Measurements from ENCODE around the gene UGT3A1.
"Not testable (repeated sequence)": the region's sequence is repeated elsewhere in the genome, so short reads cannot be mapped to it uniquely, and the experiment has no call there.

Gene UGT3A1

DNA sequence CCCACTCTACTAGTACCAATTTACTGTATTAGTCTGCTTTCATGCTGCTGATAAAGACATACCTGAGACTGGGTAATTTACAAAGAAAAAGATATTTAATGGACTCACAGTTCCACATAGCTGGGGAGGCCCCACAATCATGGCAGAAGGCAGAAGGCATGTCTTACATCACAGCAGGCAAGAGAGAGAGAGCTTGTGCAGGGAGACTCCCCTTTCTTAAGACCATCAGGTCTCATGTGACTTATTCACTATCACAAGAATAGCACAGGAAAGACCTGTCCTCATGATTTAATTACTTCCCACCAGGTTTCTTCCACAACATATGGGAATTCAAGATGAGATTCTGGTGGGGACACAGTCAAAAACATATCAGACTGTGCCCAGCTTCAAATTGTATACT is 11.5 kb downstream of the UGT3A1 start:
- no peak for DNase-seq

DNA sequence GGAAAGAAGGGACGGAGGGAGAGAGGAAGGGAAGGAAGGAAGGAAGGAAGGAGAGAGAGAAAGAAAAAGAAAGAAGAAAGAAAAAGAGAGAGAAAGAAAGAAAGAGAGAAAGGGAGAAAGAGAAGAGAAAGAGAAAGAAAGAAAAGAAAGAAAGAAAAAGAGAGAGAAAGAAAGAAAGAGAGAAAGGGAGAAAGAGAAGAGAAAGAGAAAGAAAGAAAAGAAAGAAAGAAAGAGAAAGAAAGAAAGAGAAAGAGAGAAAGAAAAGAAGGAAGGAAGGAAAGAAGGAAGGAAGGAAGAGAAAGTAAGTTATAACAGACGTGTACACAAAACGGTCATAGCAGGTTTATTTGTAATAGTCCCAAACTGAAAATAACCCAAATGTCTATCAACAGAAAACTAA is 14.3 kb downstream of the UGT3A1 start:
- not testable (repeated sequence) for DNase-seq

DNA sequence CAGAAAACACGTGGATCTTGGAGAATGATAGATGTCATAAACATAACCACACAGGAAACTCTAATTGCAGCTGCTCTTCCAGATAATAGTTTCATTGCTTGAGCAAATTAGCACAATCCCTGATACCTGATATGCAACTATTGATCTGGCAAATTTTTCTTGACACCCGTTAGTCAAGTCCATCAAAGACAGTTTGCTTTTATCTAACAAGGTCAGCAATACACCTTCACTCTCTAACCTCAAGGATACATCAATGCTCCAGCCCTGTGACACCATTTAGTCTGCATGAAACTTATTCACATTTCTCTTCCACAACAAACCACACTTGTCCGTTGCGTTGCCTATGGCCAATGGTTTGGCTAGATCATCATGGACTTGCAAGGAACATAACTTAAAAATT is 16.6 kb downstream of the UGT3A1 start:
- DNase-seq, result no peak

DNA sequence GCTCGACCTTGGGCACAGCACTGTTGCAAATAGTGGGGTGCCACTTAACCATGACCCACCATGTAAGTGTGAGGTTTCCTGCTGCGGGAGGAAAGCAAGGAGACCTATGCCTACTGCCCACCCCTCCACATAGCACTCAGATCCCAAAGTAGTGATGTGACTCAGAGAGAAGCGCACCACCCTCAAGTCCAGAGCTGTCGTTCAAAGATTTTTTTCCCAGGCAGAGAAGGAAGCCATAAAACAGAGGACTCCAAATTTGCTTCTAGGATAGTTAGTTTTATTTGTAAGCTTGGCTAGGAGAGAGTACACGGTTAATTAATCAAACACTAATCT is 19.3 kb downstream of the UGT3A1 start:
- DNase-seq, result no peak

DNA sequence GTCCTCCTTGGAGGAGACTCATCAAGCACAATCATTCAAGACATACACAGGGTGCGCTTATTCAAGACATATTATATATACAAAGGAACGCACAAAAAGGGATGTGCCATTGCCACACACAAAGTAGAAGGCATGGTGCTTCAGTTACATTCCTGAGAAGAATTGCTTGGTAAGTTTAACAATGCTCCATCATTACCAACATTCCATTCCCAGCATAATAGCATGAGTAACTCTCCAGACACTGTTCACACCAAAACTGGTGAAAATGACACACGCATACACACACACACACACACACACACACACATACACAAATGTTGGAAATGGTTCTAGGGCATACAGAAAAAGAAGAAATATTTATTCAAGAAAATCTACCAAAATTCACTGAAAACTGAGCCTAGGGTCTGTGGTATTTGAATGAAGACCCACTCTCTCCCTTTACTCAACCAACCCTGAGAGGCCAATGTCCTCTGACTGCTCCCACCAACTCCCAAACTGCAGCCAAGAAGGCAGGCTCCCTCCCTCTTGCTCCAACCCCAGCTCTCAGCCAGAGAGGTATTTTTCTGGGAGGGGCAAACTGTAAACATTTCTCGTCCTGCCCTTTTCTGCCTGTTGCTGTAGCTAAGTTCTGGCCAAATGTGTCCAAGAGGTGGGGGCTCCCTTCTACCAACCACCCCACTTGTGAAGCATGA is 19.9 kb downstream of the UGT3A1 start:
- DNase-seq, result no peak

DNA sequence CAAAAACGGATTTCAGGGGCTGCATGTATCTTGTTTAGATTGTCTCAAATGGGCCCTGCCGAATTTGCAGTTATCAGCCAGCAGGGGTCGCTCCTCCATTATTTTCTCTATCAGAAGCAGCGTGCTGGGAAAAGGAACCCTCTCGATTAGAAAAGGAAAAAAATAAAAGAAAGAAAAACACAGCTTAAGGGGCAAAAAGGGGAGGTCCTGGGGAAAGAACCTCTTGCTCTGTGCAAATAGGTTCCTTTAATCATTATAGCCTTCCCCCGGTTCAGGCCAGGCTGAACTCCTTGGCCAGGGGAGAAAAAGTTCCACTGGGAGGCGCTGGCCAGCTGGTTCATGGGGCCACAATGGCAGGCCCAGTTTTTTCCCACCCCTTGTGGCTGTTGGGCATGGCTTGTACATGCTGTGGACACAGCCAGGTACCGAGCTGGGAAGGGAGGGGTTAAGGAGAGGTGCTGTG is 27.8 kb downstream of the UGT3A1 start:
- DNase-seq, result no peak

DNA sequence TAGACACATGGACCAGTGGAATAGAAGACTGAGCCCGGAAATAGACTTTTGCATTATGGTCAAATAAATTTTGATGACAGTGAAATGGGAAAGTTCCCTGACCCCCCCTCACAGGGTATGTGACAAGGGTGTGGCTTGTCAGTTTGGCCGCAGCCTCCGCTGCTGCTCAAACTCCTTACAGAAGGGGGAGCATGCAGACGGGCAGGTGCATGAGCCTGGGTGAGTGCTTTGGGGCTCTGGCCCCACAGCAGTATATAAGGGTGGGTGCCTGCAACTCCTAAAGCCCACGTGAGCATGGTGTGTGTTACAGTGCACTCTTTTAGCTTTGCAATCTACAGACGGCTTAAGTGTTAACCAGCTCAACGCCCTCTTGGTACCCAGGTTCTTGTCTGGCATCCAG is 30.9 kb downstream of the UGT3A1 start:
- no peak for DNase-seq

DNA sequence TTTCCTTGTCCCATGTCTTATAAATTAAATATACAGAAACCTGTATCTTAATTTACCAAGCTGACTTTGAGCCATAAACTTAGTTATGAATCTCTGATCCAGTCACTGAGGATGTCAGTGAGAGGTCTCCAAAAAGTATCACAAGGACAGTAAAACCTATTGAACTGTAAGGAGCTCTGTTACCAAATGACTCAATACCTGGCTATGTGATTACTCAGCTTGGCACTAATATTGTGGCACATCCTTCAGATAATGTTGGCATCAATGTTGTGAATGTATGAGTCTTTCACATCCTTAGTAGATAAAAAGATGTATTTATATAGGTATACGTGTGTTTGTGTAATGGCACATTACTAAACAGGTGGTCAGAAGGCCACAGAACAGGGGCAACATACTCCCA is 34.8 kb downstream of the UGT3A1 start:
- no peak for DNase-seq

DNA sequence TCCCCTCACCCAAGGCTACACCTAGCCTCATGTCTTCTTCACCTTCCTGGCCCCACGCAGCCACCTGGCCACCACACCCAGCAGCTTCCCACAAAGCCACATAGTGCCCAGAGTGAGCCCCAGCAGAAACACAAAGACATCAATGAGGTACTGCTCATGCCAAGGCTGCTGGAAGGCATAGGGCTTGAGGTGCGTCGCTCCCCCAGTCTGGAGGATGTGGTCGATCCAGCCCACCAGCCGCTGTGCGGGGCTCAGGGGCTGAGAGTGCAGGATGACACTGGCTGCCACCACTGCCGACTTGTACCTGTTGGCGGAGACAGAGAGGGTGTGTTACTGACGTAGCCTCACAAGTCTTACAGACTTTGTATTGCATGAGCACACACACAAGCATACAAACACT is 37.0 kb downstream of the UGT3A1 start:
- no peak for DNase-seq

DNA sequence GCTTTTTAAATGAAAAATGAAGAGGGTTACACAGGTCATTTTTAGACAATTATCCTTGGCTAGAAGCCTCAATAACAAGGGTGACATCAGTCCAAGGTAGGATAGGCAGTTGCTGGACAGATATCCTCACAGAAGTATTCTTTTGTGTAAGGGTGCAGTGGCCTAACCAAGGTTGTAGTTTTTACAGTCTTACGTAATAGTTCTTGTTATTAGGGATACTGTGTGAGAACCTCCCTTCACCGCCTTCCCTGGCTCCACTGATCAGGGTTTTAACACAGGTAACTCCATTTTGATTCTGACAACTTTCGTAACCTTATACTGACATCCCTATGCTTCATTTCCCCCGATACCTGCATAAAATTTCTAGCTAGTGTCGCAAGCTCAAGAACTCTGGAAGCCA is 44.1 kb downstream of the UGT3A1 start:
- no peak for DNase-seq

DNA sequence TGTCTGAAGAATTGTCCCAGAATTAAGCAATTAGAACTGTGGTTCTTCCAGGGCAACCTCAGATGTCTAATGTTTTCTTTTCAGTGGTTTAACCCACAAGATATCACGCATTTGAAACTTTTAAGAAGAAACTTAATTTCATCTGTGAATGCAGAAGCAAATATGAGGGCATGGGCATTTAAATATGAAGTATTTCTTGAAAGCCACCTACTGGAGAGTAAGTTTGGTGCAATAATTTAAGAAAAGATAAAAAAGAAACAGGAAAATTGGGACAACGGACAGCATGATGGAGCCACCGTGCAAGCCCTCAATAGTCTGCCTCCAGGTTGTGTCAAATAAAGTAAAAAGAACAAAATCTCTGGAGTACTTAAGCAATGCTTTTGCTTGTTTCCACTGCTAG is 51.6 kb downstream of the UGT3A1 start:
- DNase-seq, result no peak

DNA sequence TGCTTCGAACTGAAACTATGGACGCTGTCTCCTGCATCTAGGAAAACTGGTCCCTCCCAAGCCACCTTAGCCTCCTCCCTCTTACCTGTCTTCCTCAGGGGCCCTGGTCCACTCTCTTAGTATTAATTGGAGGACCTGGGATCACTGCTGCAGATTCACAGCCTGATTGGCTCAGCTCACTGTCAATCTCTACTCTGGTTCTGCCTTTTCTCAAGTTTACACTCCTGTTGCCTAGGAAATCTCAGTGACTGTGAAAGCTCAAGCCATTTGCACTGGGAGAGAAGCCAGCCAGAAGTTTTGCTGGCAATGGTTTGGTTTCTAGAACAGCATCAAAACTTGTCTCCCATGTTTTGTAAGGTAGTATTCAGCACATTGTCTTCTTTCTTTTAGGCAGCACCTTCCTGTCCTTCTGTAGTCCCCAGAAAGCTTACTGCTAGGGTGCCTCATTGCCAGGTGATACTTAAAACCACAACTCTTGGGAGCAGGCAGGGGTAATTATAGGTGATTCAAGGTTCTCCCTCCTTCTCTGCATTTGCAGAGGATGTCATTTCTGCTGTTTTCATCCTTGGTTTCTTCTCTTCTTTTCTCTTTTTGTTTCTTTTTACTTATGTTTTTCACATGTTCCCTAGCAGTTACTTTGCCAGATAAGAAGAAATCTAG is 52.5 kb downstream of the UGT3A1 start, which contains the start of gene CAPSL:
CAPSL (minus strand) TSS at position 55 of the 660 bp plus-strand sequence. CDS start 17,502 bp downstream, outside the sequence.
- no peak for DNase-seq

DNA sequence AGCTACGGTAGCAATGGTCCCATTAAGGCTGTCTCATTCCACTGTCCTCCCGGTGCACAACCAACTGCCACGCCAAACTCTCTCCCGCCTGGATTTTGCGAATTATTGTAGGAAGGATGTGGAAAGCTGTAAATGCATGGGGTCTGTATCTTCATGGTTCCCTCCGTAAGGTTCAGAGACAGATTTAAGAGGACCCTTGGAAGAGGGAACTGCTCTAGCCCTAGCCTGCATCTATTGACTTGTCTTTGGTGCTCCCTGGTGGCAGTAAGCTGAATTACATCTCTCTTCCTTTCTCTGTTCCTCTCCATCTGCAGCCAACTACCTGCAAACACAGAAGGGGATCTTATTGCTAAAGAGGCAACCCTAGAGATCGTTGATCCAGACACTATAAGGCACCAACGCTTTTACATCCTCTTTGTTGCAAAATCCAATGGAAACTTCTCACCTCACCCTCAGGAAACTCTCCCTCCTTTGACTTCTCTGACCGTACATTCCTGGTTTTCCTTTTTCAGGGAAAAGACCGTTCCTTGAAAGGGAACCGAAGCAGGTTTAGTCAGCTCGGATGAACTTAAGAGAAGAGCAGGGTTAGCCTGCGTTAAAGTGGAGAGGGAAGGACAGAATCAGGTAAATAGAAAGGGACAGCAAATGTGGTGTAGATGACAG is 64.7 kb downstream of the UGT3A1 start:
- peak; percentile 6 for DNase-seq

DNA sequence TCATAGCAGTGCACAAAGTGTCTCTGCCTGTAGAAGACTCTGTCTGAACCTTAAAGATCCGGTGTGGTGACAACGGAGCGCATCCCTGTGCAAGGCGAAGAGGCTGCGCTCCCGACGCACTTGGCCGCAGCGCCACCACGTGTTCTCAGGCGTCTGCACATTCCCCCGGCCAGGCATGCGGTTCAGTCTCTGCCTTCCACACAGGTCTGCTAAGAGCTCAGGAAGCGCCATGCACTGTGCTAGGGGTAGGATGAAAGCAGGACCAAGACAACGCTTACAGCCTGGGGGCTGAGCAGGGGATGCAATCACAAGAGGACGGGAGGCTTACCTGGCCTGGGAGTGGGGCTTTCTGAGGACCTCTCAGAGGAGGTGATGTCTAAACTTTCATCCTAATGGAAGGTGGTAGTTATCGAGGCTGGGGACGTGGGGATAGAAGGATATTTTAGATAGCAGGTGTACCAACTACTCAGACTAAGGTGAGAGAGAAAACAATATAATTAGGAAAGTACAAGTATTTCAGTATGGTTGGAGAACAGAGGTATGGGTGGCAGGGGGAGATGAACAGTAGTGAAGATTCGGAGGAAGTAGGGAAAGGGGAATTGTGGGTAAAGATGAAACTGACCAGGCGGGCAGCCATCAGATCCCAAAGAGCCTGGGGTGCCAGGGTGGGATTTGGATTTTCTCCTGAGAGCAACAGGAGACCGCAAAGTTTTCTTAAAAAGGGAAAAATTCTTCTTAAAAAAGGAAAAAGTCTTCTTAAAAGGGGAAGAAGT is 66.1 kb downstream of the UGT3A1 start:
- DNase-seq, result no peak

DNA sequence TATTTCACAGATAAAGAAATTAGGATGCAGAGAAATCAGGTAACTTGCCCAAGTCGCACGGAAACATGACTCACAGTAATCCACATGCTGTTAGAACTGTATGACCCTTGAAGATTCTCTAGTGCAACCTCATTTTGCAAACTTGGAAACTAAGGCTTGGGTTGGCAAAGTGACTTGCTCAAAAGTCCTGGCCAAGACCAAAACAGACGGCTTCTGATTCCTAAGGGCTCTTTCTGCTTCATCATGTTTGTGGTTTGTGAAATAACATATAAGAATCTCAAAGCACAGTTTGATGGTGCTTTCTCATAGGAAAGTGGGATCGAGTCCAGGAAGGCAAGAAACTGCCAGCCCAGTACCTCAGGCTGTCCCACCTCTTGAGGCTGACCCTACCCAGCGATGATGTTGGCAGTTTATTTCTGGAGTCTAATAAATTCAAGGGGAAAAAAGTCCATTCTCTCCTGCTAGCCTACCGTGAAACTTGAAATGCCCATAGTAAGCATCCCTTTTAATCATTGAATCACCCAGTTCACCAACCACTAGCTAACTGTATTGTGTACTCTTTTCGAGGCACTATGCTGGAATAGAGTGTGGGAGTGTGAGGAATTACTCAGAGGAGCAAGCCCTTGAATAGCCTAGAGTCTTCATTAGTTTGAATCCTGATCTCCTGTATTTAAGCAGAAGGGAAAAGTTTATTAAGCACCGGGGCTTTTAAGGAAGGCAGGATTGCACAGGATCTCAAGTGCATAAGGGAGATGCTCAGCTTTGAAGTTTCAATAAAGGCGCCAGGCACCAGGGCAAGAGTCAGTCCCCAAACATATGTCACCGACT is 66.9 kb downstream of the UGT3A1 start:
- DNase-seq, result no peak

DNA sequence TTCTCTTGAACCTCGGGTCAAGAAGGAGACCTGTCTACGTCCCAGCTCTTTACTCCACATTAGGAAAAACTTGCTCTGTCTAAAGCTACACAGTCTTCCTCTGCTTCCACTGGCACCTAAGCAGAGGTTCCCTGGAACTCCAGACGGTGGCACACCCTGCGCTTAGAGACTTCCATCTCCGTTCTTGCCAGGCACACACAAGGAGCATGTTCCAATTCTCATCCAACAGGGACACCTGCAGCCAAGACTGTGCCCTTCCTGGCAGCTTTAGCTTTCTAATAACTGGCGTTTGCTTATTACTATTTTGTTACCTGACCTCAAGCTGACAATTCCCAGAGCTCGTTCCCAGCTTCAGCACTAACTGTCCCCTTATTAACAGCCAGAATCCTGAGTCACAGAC is 68.7 kb downstream of the UGT3A1 start:
- no peak for DNase-seq

DNA sequence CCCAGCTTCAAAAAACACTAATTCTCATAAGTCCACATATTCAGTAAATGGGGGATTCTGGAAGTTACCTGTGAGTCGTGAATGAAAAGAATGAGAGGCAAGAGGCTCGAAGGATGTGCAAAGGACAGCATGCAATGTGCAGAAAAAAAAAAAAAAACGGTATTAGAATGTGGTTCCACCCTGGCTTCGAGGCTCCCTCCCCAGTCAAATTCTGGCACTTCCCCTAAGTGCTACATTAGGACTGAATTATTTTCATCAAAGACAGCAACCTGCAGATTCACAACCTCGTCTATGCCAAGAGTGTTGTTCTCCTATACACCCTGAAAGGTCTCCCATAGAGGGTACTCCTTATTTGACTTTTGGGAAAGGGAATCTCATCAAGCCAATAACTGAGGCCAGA is 69.3 kb downstream of the UGT3A1 start:
- DNase-seq, result no peak

DNA sequence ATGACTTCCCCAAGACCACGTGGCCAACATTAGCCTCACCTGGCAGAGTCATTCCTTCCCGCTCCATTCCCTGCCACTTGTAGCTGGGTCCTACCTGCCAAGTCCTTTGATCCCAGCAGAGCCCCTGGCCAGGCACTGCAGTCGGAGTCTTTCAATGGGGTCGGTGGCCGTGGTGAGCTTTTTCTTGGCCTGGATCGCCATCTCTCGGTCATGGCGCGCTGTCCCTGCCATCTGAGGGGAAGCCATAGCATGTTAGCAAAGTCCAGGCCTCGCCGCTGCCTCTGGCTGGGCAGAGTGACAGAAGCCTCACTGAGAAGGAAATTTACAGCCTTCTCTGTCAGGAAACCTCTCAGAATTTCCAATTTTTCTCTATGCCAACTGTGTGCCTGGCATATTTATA is 70.3 kb downstream of the UGT3A1 start:
- DNase-seq, result no peak

DNA sequence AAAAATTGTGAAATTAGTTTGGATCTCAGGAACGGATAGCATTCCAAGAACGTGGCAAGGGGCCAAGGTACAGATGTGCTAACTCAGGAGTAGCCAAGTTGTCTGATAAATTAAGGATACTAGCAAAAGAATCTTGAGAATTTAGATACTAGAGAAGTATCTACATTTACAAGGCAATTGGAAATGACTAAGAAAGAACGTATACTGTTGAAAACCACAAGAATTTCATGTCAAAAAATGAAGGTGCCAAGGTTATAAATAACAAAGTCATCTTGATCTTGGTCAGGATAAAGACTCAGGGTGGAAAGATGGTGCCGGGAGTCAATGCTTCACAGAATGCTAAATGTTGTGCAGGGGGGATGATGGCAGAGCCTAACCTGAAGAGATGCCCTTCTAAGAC is 72.0 kb downstream of the UGT3A1 start:
- no peak for DNase-seq

DNA sequence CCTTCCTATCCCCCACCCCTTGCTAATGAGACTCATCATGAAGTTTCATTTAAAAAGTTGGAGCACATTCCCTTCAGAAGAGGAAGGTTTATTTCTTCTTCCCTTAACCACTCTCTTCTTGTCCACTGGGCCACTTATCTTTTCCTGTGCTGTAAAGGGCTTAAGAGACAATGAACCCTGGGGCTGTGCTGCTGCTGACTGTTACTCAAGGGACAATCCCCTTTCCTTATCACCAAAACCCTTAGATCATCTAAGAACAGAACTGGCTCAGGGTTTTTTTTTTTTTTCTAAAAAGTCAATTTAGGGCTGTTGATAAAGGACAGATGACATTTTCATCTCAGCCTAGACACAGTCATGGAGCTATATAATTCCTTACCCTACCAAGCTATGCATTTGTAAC is 82.4 kb downstream of the UGT3A1 start:
- DNase-seq, result no peak

DNA sequence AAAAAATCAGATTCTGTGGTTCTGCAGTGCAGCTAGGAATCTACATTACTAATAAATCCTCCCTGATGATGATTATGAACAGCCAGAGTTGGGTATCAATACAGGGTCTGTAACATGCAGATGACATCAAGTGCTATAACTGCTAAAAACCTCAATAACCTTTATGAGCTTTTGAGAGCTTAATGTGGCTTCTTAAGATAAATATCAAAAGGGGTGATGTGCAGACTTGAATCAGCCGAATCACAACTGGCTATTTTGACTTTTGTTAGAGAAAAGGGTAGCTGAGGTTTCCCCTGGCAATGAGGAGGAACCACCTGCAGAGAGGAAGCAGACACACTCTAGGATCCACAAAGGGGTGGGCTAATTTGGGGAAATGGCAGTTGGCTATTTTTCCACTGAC is 83.0 kb downstream of the UGT3A1 start:
- no peak for DNase-seq

DNA sequence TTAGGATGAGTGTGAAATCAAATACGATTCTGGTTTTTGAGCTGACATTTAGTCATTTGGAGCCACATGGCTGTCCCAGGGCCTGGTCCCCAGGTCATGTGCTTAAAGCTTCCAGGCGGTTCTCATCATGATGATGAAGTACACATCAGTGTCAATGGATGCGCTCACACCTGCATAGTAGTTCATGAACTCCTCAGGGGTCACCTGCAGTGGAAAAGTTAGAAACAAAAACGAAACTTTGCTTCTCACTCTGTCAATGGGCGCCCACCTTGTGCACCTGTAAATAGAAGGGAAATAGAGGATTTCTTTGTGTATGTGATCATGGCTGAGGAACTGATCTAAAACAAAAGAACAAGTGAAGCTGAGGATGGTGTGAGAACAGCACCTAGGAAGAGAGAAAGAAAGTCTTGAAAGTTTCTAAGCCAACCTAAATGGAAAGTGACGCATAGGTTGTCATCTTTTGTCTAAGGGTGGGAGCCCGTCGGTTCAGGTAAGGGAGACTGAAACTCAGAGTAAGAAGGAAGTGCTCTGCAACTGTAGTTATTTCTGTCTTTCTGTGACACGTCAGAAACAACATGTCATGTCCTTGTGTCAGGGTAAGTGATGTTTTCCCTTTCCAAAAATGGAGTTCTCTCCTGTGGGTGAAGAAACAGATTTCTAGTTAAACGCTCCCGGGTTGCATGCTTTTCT is 86.6 kb downstream of the UGT3A1 start:
- DNase-seq, result no peak
